WTC11 (cell line): ENCODE measurements around the gene SLC43A3.

Experiments
- ATF2 ChIP-seq: sonication (generic); formaldehyde crosslinking; IDR thresholded peaks from 2 replicates; pipeline ENCODE4 v1.8.1; 2022; ENCODE audit warnings: low read depth, missing genetic modification reagents, borderline replicate concordance
- ATF3 ChIP-seq: sonication (generic); formaldehyde crosslinking; conservative IDR thresholded peaks from 2 replicates; pipeline ENCODE4 v1.8.1; 2022; ENCODE audit warnings: mild to moderate bottlenecking, missing genetic modification reagents
- ATF6 ChIP-seq: sonication (generic); formaldehyde crosslinking; IDR thresholded peaks from 2 replicates; pipeline ENCODE4 v1.8.1; 2023; ENCODE audit warnings: mild to moderate bottlenecking, missing genetic modification reagents
- CTCF ChIP-seq: fragments of 200-600 bp; IDR thresholded peaks from 2 replicates; pipeline ENCODE4 v1.8.0; 2022; ENCODE audit warnings: antibody characterized with exemption
- FOXK1 ChIP-seq: sonication (generic); formaldehyde crosslinking; IDR thresholded peaks from 2 replicates; pipeline ENCODE4 v1.8.0; 2022; ENCODE audit warnings: mild to moderate bottlenecking, moderate library complexity, missing genetic modification reagents
- GABPB1 ChIP-seq: sonication (generic); formaldehyde crosslinking; IDR thresholded peaks from 2 replicates; pipeline ENCODE4 v1.8.1; 2023; ENCODE audit warnings: mild to moderate bottlenecking, missing genetic modification reagents
- MAX ChIP-seq: sonication (generic); formaldehyde crosslinking; IDR thresholded peaks from 2 replicates; pipeline ENCODE4 v1.8.0; 2022; ENCODE audit warnings: mild to moderate bottlenecking, missing genetic modification reagents
- NR1H2 ChIP-seq: sonication (generic); formaldehyde crosslinking; IDR thresholded peaks from 2 replicates; pipeline ENCODE4 v1.9.0; 2021; ENCODE audit warnings: mild to moderate bottlenecking, moderate library complexity, missing genetic modification reagents
- PRDM15 ChIP-seq: sonication (generic); formaldehyde crosslinking; IDR thresholded peaks from 2 replicates; pipeline ENCODE4 v1.8.0; 2022; ENCODE audit warnings: missing genetic modification reagents
- SOX15 ChIP-seq: fragments of 250-450 bp; sonication (Bioruptor Pico); IDR thresholded peaks from 2 replicates; pipeline ENCODE4 v1.9.0; 2021; ENCODE audit warnings: mild to moderate bottlenecking
- ZBTB21 ChIP-seq: sonication (generic); formaldehyde crosslinking; IDR thresholded peaks from 2 replicates; pipeline ENCODE4 v1.8.1; 2023; ENCODE audit warnings: mild to moderate bottlenecking, missing genetic modification reagents, borderline replicate concordance
- ZNF121 ChIP-seq: sonication (generic); formaldehyde crosslinking; IDR thresholded peaks from 2 replicates; pipeline ENCODE4 v1.8.0; 2023; ENCODE audit warnings: missing genetic modification reagents
- ZNF138 ChIP-seq: sonication (generic); formaldehyde crosslinking; conservative IDR thresholded peaks from 2 replicates; pipeline ENCODE4 v1.8.1; 2022; ENCODE audit warnings: mild to moderate bottlenecking, moderate library complexity, missing genetic modification reagents

GRCh38 chr11:57457643-57458023 is 30.7 kb upstream of the SLC43A3 start:
- no peak for TF ChIP-seq CTCF
- TF ChIP-seq ATF3: no peak
- no peak for TF ChIP-seq MAX (CRISPR knock-in tag)
- TF ChIP-seq ATF2 (CRISPR knock-in tag): no peak
- no peak for TF ChIP-seq NR1H2 (CRISPR knock-in tag)
- TF ChIP-seq ZNF121: no peak
- TF ChIP-seq GABPB1 (CRISPR knock-in tag): no peak
- TF ChIP-seq SOX15 (CRISPR knock-in tag): no peak
- no peak for TF ChIP-seq PRDM15
- no peak for TF ChIP-seq ZBTB21 (CRISPR knock-in tag)
- no peak for TF ChIP-seq ZNF138
- no peak for TF ChIP-seq FOXK1
- no peak for TF ChIP-seq ATF6 (CRISPR knock-in tag)
